H1 (cell line): ENCODE measurements around the gene PLXNA4. TPM values are rescaled to one million over a fixed set of nuclear protein-coding genes. Genes with fewer than 3 reads are reported as not detected.
A peak's percentile ranks its signal among the peaks of the same experiment; 100 is the strongest.

Source experiments
- CTCF ChIA-PET: fragments of 300-600 bp; sonication (Branson Sonifier 250); formaldehyde crosslinking; loops from one replicate; lab custom pipeline; 2021; ENCODE audit not compliant: partially characterized antibody; lab: Charles Lee
- POLR2A ChIA-PET: fragments of 300-600 bp; sonication (Branson Sonifier 250); formaldehyde crosslinking; loops from one replicate; lab custom pipeline; 2021; ENCODE audit warnings: inconsistent platforms; ENCODE audit not compliant: partially characterized antibody; lab: Charles Lee
- DNase-seq, 2 experiments: peaks; one replicate each; pipeline versions ENCODE4 v3.0.0 to v3.0.0-alpha.2; 2010 to 2022; ENCODE audit warnings: low spot score in 2 of 2, low read depth in 1 of 2, mixed read lengths in 1 of 2
- FAIRE-seq: peaks from 2 replicates; lab custom pipeline; 2011; peaks lifted over from hg19 to GRCh38; lab: Jason Lieb, UNC
- H2AFZ ChIP-seq: 2 replicates; pipeline ENCODE4 v1.8.1; 2012; ENCODE audit warnings: low read length, inconsistent platforms
- H2AK5ac ChIP-seq: 2 replicates; pipeline ENCODE4 v1.6.1; 2013; ENCODE audit warnings: low read depth, low read length
- H2BK120ac ChIP-seq: replicated peaks from 2 replicates; pipeline ENCODE3; 2013; ENCODE audit warnings: low read depth, low read length, inconsistent platforms
- H2BK12ac ChIP-seq: 2 replicates; pipeline ENCODE4 v1.6.1; 2013; ENCODE audit warnings: low read depth, low read length
- H2BK15ac ChIP-seq: 2 replicates; pipeline ENCODE4 v1.6.1; 2013; ENCODE audit warnings: low read length
- H2BK20ac ChIP-seq: 2 replicates; pipeline ENCODE4 v1.6.1; 2013; ENCODE audit warnings: low read length
- H2BK5ac ChIP-seq: 2 replicates; pipeline ENCODE4 v1.6.1; 2013; ENCODE audit warnings: low read depth, low read length
- H3K14ac ChIP-seq: 2 replicates; pipeline ENCODE4 v1.6.1; 2013; ENCODE audit warnings: inconsistent platforms; ENCODE audit not compliant: insufficient read length
- H3K18ac ChIP-seq: 2 replicates; pipeline ENCODE4 v1.6.1; 2013; ENCODE audit warnings: low read length; ENCODE audit errors: extremely low read depth
- H3K23ac ChIP-seq: 2 replicates; pipeline ENCODE4 v1.6.1; 2013; ENCODE audit warnings: inconsistent platforms; ENCODE audit not compliant: insufficient read length
- H3K23me2 ChIP-seq: 2 replicates; pipeline ENCODE4 v1.6.1; 2013; ENCODE audit warnings: low read depth, low read length
- H3K27ac ChIP-seq: 2 replicates; pipeline ENCODE4 v1.6.1; 2011; ENCODE audit warnings: low read depth, low read length, inconsistent platforms
- H3K27me3 ChIP-seq, 4 experiments: replicated peaks in 1 of 4; 1 replicate in 1 of 4; 2 replicates in 3 of 4; pipeline versions ENCODE4 v1.6.1 to v1.8.1; 2011 to 2013; ENCODE audit warnings: low read length in 3 of 4, mild to moderate bottlenecking in 3 of 4, inconsistent platforms in 2 of 4, mixed read lengths in 2 of 4, moderate library complexity in 1 of 4; ENCODE audit not compliant: control insufficient read depth in 3 of 4, insufficient read depth in 3 of 4; ENCODE audit errors: extremely low read depth in 1 of 4
- H3K36me3 ChIP-seq, 4 experiments: 2 replicates each; pipeline versions ENCODE4 v1.6.1 to v1.8.1; 2011 to 2013; ENCODE audit warnings: mild to moderate bottlenecking in 4 of 4, low read length in 3 of 4, moderate library complexity in 2 of 4, control low read depth in 1 of 4, inconsistent platforms in 1 of 4; ENCODE audit not compliant: insufficient read depth in 4 of 4, control insufficient read depth in 2 of 4
- H3K4ac ChIP-seq: replicated peaks from 2 replicates; pipeline ENCODE3; 2013; ENCODE audit warnings: low read length, low read depth, mixed read lengths, inconsistent platforms; ENCODE audit not compliant: insufficient read length
- H3K4me1 ChIP-seq, 4 experiments: replicated peaks in 1 of 4; 1 replicate in 1 of 4; 2 replicates in 3 of 4; pipeline versions ENCODE4 v1.6.1 to v1.8.1; 2011 to 2013; ENCODE audit warnings: low read length in 3 of 4, inconsistent platforms in 2 of 4, mixed read lengths in 1 of 4; ENCODE audit not compliant: insufficient read depth in 4 of 4, control insufficient read depth in 3 of 4
- H3K4me2 ChIP-seq, 2 experiments: 2 replicates each; pipeline versions ENCODE4 v1.6.1 to v1.8.1; 2011 to 2013; ENCODE audit warnings: low read depth in 2 of 2, low read length in 2 of 2, control low read depth in 1 of 2, inconsistent platforms in 1 of 2, mild to moderate bottlenecking in 1 of 2; ENCODE audit not compliant: insufficient read depth in 1 of 2
- H3K4me3 ChIP-seq, 4 experiments: fragments of 200-600, 300-600 bp in 1 of 4; sonication (generic), shearing (Covaris generic), sonication (Bioruptor Twin) in 1 of 4; 2 replicates each; pipeline versions ENCODE4 v1.5.1 to v1.8.1; 2011 to 2016; ENCODE audit warnings: low read length in 4 of 4, low read depth in 3 of 4, control low read depth in 2 of 4, inconsistent platforms in 2 of 4, mild to moderate bottlenecking in 2 of 4, mixed read lengths in 1 of 4, moderate library complexity in 1 of 4; ENCODE audit not compliant: insufficient read depth in 2 of 4; ENCODE audit errors: extremely low read depth in 1 of 4
- H3K56ac ChIP-seq: replicated peaks from 2 replicates; pipeline ENCODE3; 2013; ENCODE audit warnings: low read depth, mild to moderate bottlenecking, mixed read lengths, low read length, inconsistent platforms; ENCODE audit not compliant: insufficient read length
- H3K79me1 ChIP-seq: 2 replicates; pipeline ENCODE4 v1.6.1; 2013; ENCODE audit warnings: low read depth, low read length, control low read depth
- H3K79me2 ChIP-seq, 2 experiments: 2 replicates each; pipeline versions ENCODE4 v1.6.1 to v1.8.1; 2012 to 2013; ENCODE audit warnings: low read length in 2 of 2, mild to moderate bottlenecking in 2 of 2, inconsistent platforms in 1 of 2; ENCODE audit not compliant: insufficient read depth in 2 of 2, control insufficient read depth in 1 of 2
- H3K9ac ChIP-seq, 4 experiments: replicated peaks in 1 of 4; 1 replicate in 1 of 4; 2 replicates in 3 of 4; pipeline versions ENCODE4 v1.6.1 to v1.8.1; 2011 to 2013; ENCODE audit warnings: low read depth in 3 of 4, low read length in 3 of 4, control low read depth in 2 of 4, mild to moderate bottlenecking in 2 of 4, moderate library complexity in 2 of 4, inconsistent platforms in 1 of 4; ENCODE audit errors: extremely low read depth in 1 of 4
- H3K9me3 ChIP-seq, 2 experiments: 2 replicates each; pipeline versions ENCODE4 v1.6.1 to v1.8.1; 2012 to 2013; ENCODE audit warnings: mild to moderate bottlenecking in 2 of 2, moderate library complexity in 2 of 2, control low read depth in 1 of 2, inconsistent platforms in 1 of 2, low read depth in 1 of 2, low read length in 1 of 2, mixed read lengths in 1 of 2; ENCODE audit not compliant: insufficient read depth in 2 of 2
- H4K20me1 ChIP-seq, 2 experiments: replicated peaks in 1 of 2; 2 replicates each; pipeline versions ENCODE3 to v1.8.1; 2011 to 2013; ENCODE audit warnings: inconsistent platforms in 2 of 2, low read length in 2 of 2, mild to moderate bottlenecking in 1 of 2; ENCODE audit not compliant: insufficient read depth in 2 of 2, control insufficient read depth in 1 of 2
- H4K5ac ChIP-seq: 2 replicates; pipeline ENCODE4 v1.6.1; 2013; ENCODE audit warnings: low read length, low read depth, mixed read lengths, inconsistent platforms; ENCODE audit not compliant: insufficient read length
- H4K8ac ChIP-seq: 2 replicates; pipeline ENCODE4 v1.8.0; 2013; ENCODE audit warnings: mild to moderate bottlenecking, moderate library complexity, low read length, inconsistent platforms; ENCODE audit not compliant: insufficient read depth; ENCODE audit errors: extremely low read depth
- H4K91ac ChIP-seq: replicated peaks from 2 replicates; pipeline ENCODE3; 2013; ENCODE audit warnings: low read length, mixed read lengths, inconsistent platforms; ENCODE audit not compliant: insufficient read length
- KDM5A ChIP-seq: fragments of 200-600 bp; IDR thresholded peaks from 2 replicates; pipeline ENCODE4 v1.7.1; 2012; ENCODE audit warnings: mild to moderate bottlenecking, low read length, inconsistent platforms, mixed read lengths
- WGBS, 2 experiments: shearing (Covaris generic) in 1 of 2; methylation state at CpG; one replicate each; pipeline versions ENCODE4 v1.1.6 to v1.1.7; 2013 to 2015; ENCODE audit warnings: low lambda C conversion rate in 2 of 2, mixed read lengths in 2 of 2, inconsistent platforms in 1 of 2, low coverage in 1 of 2, missing lambda C conversion rate in 1 of 2; ENCODE audit not compliant: insufficient replicate concordance in 2 of 2, insufficient coverage in 1 of 2, insufficient read length in 1 of 2; ENCODE audit errors: extremely low coverage in 1 of 2, missing lambda C conversion rate in 1 of 2; 5-methylcytosine and 5-hydroxymethylcytosine counted together
- polyA plus RNA-seq, 7 experiments: library from polyadenylated mRNA; depleted of rRNA in 3 of 7; stranded (reverse) in 5 of 7; unstranded in 2 of 7; fragments of >200 nt in 5 of 7; fragments of 200-250 nt in 2 of 7; gene quantifications; 1 replicate in 5 of 7; 2 replicates in 1 of 7; 4 replicates in 1 of 7; pipeline versions ENCODE4 v1.2.1 to v1.2.3, GENCODE V29; 2011 to 2013; ENCODE audit warnings: missing spikeins in 2 of 7, mixed read lengths in 2 of 7
- total RNA-seq: library from RNA; stranded (reverse); fragmentation: NEBNext Ultra II Directional; extraction: Animal tissue kit (Norgen Biotek cat#: 25700); gene quantifications from 2 replicates; pipeline ENCODE4 v1.2.1, GENCODE V29; 2021

The PLXNA4 gene
- total and polyA plus RNA-seq, 2 of the 8 experiments (the other 6 are each of a cell fraction or from before 2014, with no cell fraction given): 0.76 to 0.79 TPM

DNA sequence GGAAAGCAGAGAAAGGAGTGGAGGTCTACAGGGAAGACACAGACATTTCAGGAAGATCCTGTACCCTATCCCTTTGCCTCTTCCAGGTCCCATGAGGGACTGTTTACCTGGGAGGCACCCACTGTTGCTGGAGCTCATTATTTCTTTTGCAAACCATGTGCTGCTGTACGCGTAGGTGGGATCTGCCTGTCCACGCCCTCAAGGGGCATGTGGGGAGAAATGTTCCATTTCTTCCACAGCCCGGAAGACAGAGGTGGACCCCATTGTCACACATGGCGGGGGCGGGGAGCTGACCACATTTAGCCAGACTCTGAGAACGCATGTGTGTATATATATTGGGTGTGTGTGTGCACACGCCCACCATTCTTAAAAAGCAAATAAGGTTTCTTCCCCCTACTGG lies 2.0 kb downstream of the PLXNA4 start:
- H3K23ac ChIP-seq: no peak overlapping the region
- ChIA-PET CTCF (interaction anchor here (0.7 to 2.7 kb wide), 15 partner anchors 9 to 715 kb away, joined by 3 to 15 read pairs (median 3); no protein-coding TSS in a partner anchor), POLR2A (interaction anchor here (0.9 to 1.3 kb wide), 3 partner anchors 40 to 237 kb away, joined by 3 read pairs; no protein-coding TSS in a partner anchor)
- no peaks in the 10 kb centered on the region; a peak in 1 of 4 replicates for H3K9me3 ChIP-seq
- no peak overlapping the region for H4K8ac ChIP-seq
- H3K14ac ChIP-seq: no peak overlapping the region
- no peak overlapping the region for H2BK15ac ChIP-seq
- peaks cover 12 to 46% (median 25%) of the 10 kb centered on the region in 4 experiments for H3K4me1 ChIP-seq
- no peak overlapping the region for H3K18ac ChIP-seq
- FAIRE-seq (no peak), DNase-seq (no peak)
- H3K36me3 ChIP-seq: peaks cover 0 to 4% (median 0%) of the 10 kb centered on the region in 4 experiments; a peak in 1 of 8 replicates
- H2BK20ac ChIP-seq: no peak overlapping the region
- H3K4ac ChIP-seq: no peak overlapping the region
- H3K9ac ChIP-seq: no peak overlapping the region
- H3K79me1 ChIP-seq: no peaks in the 10 kb centered on the region
- H3K79me2 ChIP-seq: no peaks in the 10 kb centered on the region
- H3K4me3 ChIP-seq: peak overlapping the region in 1 of 4 experiments; percentile 67; a peak in 4 of 8 replicates
- no peak overlapping the region for H4K5ac ChIP-seq
- H3K56ac ChIP-seq: no peak overlapping the region
- peak overlapping the region; percentile 74 to 98 for H3K4me2 ChIP-seq
- no peak overlapping the region for H2BK120ac ChIP-seq
- H3K23me2 ChIP-seq: peaks cover 13% of the 10 kb centered on the region; the same call in 1 of the 2 replicates
- no peak overlapping the region for H3K27ac ChIP-seq
- no peak overlapping the region for H2BK12ac ChIP-seq
- no peak overlapping the region for H2AK5ac ChIP-seq
- no peak overlapping the region for H2AFZ ChIP-seq
- WGBS, 2 experiments: 17% methylated on average over 8 of the region's 8 CpGs; no CpG with 5 or more reads in 1 of the 2 experiments
- no peak overlapping the region for H2BK5ac ChIP-seq
- H3K27me3 ChIP-seq: peaks cover 63 to 84% (median 76%) of the 10 kb centered on the region in 4 experiments
- H4K20me1 ChIP-seq: peaks cover 2 to 5% of the 10 kb centered on the region in 2 experiments
- H4K91ac ChIP-seq: no peak overlapping the region
- no peak for TF ChIP-seq KDM5A
